Nephron (organoid): Measurements from ENCODE around the gene NOP56.
A peak's percentile ranks its signal among the peaks of the same experiment; 100 is the strongest.

Source experiments
- H3K27ac Mint-ChIP-seq, 3 experiments: 2 replicates each; pipeline ENCODE4 v1.8.0; 2020; ENCODE audit warnings: mixed read lengths in 3 of 3, mild to moderate bottlenecking in 2 of 3, moderate library complexity in 1 of 3
- H3K27me3 Mint-ChIP-seq: 2 replicates; pipeline ENCODE4 v1.8.0; 2021; ENCODE audit warnings: low read depth, mild to moderate bottlenecking, moderate library complexity, mixed read lengths
- H3K36me3 Mint-ChIP-seq: 2 replicates; pipeline ENCODE4 v1.8.0; 2020; ENCODE audit warnings: low read depth, mixed read lengths
- H3K4me1 Mint-ChIP-seq: 2 replicates; pipeline ENCODE4 v1.8.0; 2020; ENCODE audit warnings: mixed read lengths
- H3K4me3 Mint-ChIP-seq, 3 experiments: 2 replicates each; pipeline ENCODE4 v1.8.0; 2020; ENCODE audit warnings: mild to moderate bottlenecking in 3 of 3, mixed read lengths in 3 of 3, moderate library complexity in 2 of 3
- H3K9me3 Mint-ChIP-seq: 2 replicates; pipeline ENCODE4 v1.8.0; 2020; ENCODE audit warnings: mixed read lengths
- CTCF ChIP-seq, 3 experiments: fragments of 200-600 bp; sonication (generic); IDR thresholded peaks; one replicate each; pipeline ENCODE4 v1.5.0; 2021; ENCODE audit warnings: antibody characterized with exemption in 3 of 3; ENCODE audit not compliant: unreplicated experiment in 3 of 3

NOP56 gene

GRCh38 chr20:2690718-2691117 lies 38.3 kb downstream of the NOP56 start:
- Mint-ChIP-seq H3K27me3 (peaks cover 83% of the 10 kb centered on the region), H3K9me3 (no peaks in the 10 kb centered on the region), H3K4me1 (peaks cover 30% of the 10 kb centered on the region), H3K4me3 (peak overlapping the region; percentile 95 to 97 (median 96)), H3K36me3 (no peaks in the 10 kb centered on the region), H3K27ac (peak overlapping the region; percentile 3 to 80 (median 58))
- TF ChIP-seq CTCF (IDR thresholded peaks at IDR 0.05; ENCODE audit: unreplicated experiment in 3 of 3) = no peak

- Mint-ChIP-seq H3K4me1 (peaks cover 34% of the 10 kb centered on the region), H3K27me3 (peaks cover 83% of the 10 kb centered on the region), H3K9me3 (no peaks in the 10 kb centered on the region), H3K36me3 (no peaks in the 10 kb centered on the region), H3K27ac (peak overlapping the region; percentile 3 to 97 (median 80)), H3K4me3 (peak overlapping the region; percentile 95 to 97 (median 96))
- TF ChIP-seq CTCF (IDR thresholded peaks at IDR 0.05; ENCODE audit: unreplicated experiment in 3 of 3) = no peak
These were observed 38.7 kb downstream of the NOP56 start for GRCh38 chr20:2691127-2691526.

GRCh38 chr20:2691663-2692035 lies 39.2 kb downstream of the NOP56 start:
- TF ChIP-seq CTCF (IDR thresholded peaks at IDR 0.05; ENCODE audit: unreplicated experiment in 3 of 3) = no peak
- Mint-ChIP-seq H3K4me3 (peak overlapping the region; percentile 95 to 97 (median 96)), H3K27ac (peak overlapping the region; percentile 80 to 97 (median 89)), H3K27me3 (peaks cover 81% of the 10 kb centered on the region), H3K4me1 (peaks cover 37% of the 10 kb centered on the region), H3K36me3 (no peaks in the 10 kb centered on the region), H3K9me3 (no peaks in the 10 kb centered on the region)

GRCh38 chr20:2692036-2692885 lies 39.8 kb downstream of the NOP56 start, which contains the start of gene EBF4:
TSS of gene EBF4 (plus strand) at chr20:2692780. CDS start at chr20:2693646, 866 bp downstream.
- peaks cover 80% of the 10 kb centered on the region for H3K27me3 Mint-ChIP-seq
- H3K4me1 Mint-ChIP-seq = peaks cover 40% of the 10 kb centered on the region
- no peak for TF ChIP-seq CTCF (IDR thresholded peaks at IDR 0.05; ENCODE audit: unreplicated experiment in 3 of 3)
- H3K27ac Mint-ChIP-seq = peak within 1 kb of the TSS; percentile 80 to 97 (median 89)
- no peaks in the 10 kb centered on the region for H3K9me3 Mint-ChIP-seq
- no peaks in the 10 kb centered on the region for H3K36me3 Mint-ChIP-seq
- H3K4me3 Mint-ChIP-seq = peak within 1 kb of the TSS; percentile 95 to 97 (median 96)

GRCh38 chr20:2692886-2693285 lies 40.5 kb downstream of the NOP56 start:
- peaks cover 77% of the 10 kb centered on the region for H3K27me3 Mint-ChIP-seq
- no peak overlapping the region for H3K27ac Mint-ChIP-seq
- no peaks in the 10 kb centered on the region for H3K9me3 Mint-ChIP-seq
- no peak for TF ChIP-seq CTCF (IDR thresholded peaks at IDR 0.05; ENCODE audit: unreplicated experiment in 3 of 3)
- peaks cover 43% of the 10 kb centered on the region for H3K4me1 Mint-ChIP-seq
- H3K36me3 Mint-ChIP-seq = no peaks in the 10 kb centered on the region
- H3K4me3 Mint-ChIP-seq = no peak overlapping the region
